Stomach (tissue), 9 donors: Measurements from ENCODE around the gene CPE. TPM values are rescaled to one million over a fixed set of nuclear protein-coding genes. Genes with fewer than 3 reads are reported as not detected.

Source experiments
- DNase-seq, 2 donors: peaks; one replicate each; pipeline versions ENCODE4 v3.0.0 to v3.0.0-alpha.2; 2013 to 2019
- H3K27ac ChIP-seq, 5 donors: fragments of 200-600 bp in 4 of 5; sonication (generic) in 4 of 5; one replicate each; pipeline ENCODE4 v1.5.1; 2013 to 2019; ENCODE audit warnings: mild to moderate bottlenecking in 1 of 5, moderate library complexity in 1 of 5
- H3K27me3 ChIP-seq, 3 donors: fragments of 200-600 bp; sonication (generic); one replicate each; pipeline ENCODE4 v1.5.1; 2017 to 2019; ENCODE audit warnings: mixed run types in 1 of 3
- H3K36me3 ChIP-seq, 4 donors: fragments of 200-600 bp; sonication (generic); 1 replicate in 3 of 4; 2 replicates in 1 of 4; pipeline ENCODE4 v1.5.1; 2016 to 2019
- H3K4me1 ChIP-seq, 4 donors: fragments of 200-600 bp; sonication (generic); one replicate each; pipeline ENCODE4 v1.5.1; 2016 to 2019
- H3K4me3 ChIP-seq, 4 donors: fragments of 200-600 bp; sonication (generic) in 3 of 4; one replicate each; pipeline ENCODE4 v1.5.1; 2016 to 2019; ENCODE audit warnings: mild to moderate bottlenecking in 1 of 4
- H3K9me3 ChIP-seq, 4 donors: fragments of 200-600 bp; sonication (generic); one replicate each; pipeline ENCODE4 v1.5.1; 2016 to 2019
- CTCF ChIP-seq, 7 experiments: fragments of 450-650 bp in 4 of 7; fragments of 200-600 bp in 3 of 7; sonication (generic) in 3 of 7; IDR thresholded peaks; one replicate each; pipeline ENCODE4 v1.5.1; 2016 to 2019; ENCODE audit warnings: antibody characterized with exemption in 7 of 7, control low read depth in 2 of 7, mild to moderate bottlenecking in 1 of 7
- EP300 ChIP-seq: sonication (generic); formaldehyde crosslinking; IDR thresholded peaks from one replicate; pipeline ENCODE4 v1.6.1; 2017; ENCODE audit warnings: antibody characterized with exemption
- POLR2A ChIP-seq, 4 donors: fragments of 450-650 bp; IDR thresholded peaks; one replicate each; pipeline ENCODE4 v1.6.1; 2016; ENCODE audit warnings: antibody characterized with exemption in 4 of 4, control low read depth in 2 of 4, mild to moderate bottlenecking in 1 of 4, moderate library complexity in 1 of 4
- POLR2AphosphoS5 ChIP-seq, 3 donors: sonication (generic); formaldehyde crosslinking; IDR thresholded peaks; one replicate each; pipeline ENCODE4 v1.6.1; 2016; ENCODE audit warnings: antibody characterized with exemption in 3 of 3
- WGBS, 5 donors: extraction: QIAGEN DNeasy Blood & Tissue Kit in 3 of 5; methylation state at CpG; one replicate each; pipeline versions ENCODE4 v1.1.5 to v1.1.7; 2013 to 2018; 5-methylcytosine and 5-hydroxymethylcytosine counted together
- intact Hi-C: fragments of 100-400 bp; cut with DNase I; formaldehyde crosslinking; loops from one replicate; pipeline ENCODE4 v1.15.1; 2023; ENCODE audit warnings: low total_unique reads
- polyA plus RNA-seq, 3 donors: library from polyadenylated mRNA; stranded (reverse); fragments of 200-250 nt; gene quantifications; one replicate each; pipeline ENCODE4 v1.2.3, GENCODE V29; 2013
- total RNA-seq, 5 donors: library from RNA; depleted of rRNA; stranded (reverse); fragments of >200 nt; gene quantifications; one replicate each; pipeline versions ENCODE4 v1.1.0 to v1.2.3, GENCODE V29; 2014 to 2016
- donor health status: healthy with polysubstance abuse.
- donor health status: Bipolar disorder and iron deficiency.
- donor health status: healthy.

CPE gene
- total and polyA plus RNA-seq, 8 donors = 8.8 to 143 (median 30.4) TPM

GRCh38 chr4:165515201-165515600, 136.4 kb downstream of the CPE start:
- Histone ChIP-seq H3K36me3 (no peaks in the 10 kb centered on the region), H3K4me1 (peaks cover 0 to 13% (median 0%) of the 10 kb centered on the region in 4 donors), H3K27me3 (no peaks in the 10 kb centered on the region), H3K9me3 (no peaks in the 10 kb centered on the region), H3K4me3 (no peak overlapping the region), H3K27ac (no peak overlapping the region)
- no peak for TF ChIP-seq EP300
- no peak for TF ChIP-seq CTCF (IDR thresholded peaks at IDR 0.05)
- no peak for TF ChIP-seq POLR2AphosphoS5 (IDR thresholded peaks at IDR 0.05)
- TF ChIP-seq POLR2A (IDR thresholded peaks at IDR 0.05) = no peak
- intact Hi-C loops = no loop called here
- no peak for DNase-seq
- 84 to 94% (median 88%) methylated on average over 2 of the region's 2 CpGs for WGBS, 5 donors

GRCh38 chr4:165516281-165516833, 137.5 kb downstream of the CPE start:
- Histone ChIP-seq H3K27me3 (no peaks in the 10 kb centered on the region), H3K4me3 (no peak overlapping the region), H3K36me3 (no peaks in the 10 kb centered on the region), H3K9me3 (no peaks in the 10 kb centered on the region), H3K4me1 (peaks cover 0 to 13% (median 0%) of the 10 kb centered on the region in 4 donors), H3K27ac (no peak overlapping the region)
- 65 to 81% (median 80%) methylated on average over 6 of the region's 6 CpGs for WGBS, 5 donors
- intact Hi-C loops = no loop called here
- no peak for TF ChIP-seq CTCF (IDR thresholded peaks at IDR 0.05)
- TF ChIP-seq POLR2A (IDR thresholded peaks at IDR 0.05) = no peak
- TF ChIP-seq POLR2AphosphoS5 (IDR thresholded peaks at IDR 0.05) = no peak
- TF ChIP-seq EP300 = no peak
- no peak for DNase-seq

GRCh38 chr4:165517216-165517615, 138.4 kb downstream of the CPE start:
- no peaks in the 10 kb centered on the region for H3K9me3 ChIP-seq
- no peak overlapping the region for H3K4me3 ChIP-seq
- intact Hi-C loops = no loop called here
- H3K4me1 ChIP-seq = peaks cover 0 to 8% (median 0%) of the 10 kb centered on the region in 4 donors
- no peak overlapping the region for H3K27ac ChIP-seq
- WGBS, 5 donors = 68 to 93% (median 78%) methylated on average over 1 of the region's 1 CpG
- TF ChIP-seq POLR2A (IDR thresholded peaks at IDR 0.05) (no peak), CTCF (IDR thresholded peaks at IDR 0.05) (no peak), EP300 (no peak), POLR2AphosphoS5 (IDR thresholded peaks at IDR 0.05) (no peak)
- no peak for DNase-seq
- H3K36me3 ChIP-seq = no peaks in the 10 kb centered on the region
- H3K27me3 ChIP-seq = no peaks in the 10 kb centered on the region

GRCh38 chr4:165518024-165518616, 139.3 kb downstream of the CPE start:
- no peak for TF ChIP-seq POLR2AphosphoS5 (IDR thresholded peaks at IDR 0.05)
- no peak for TF ChIP-seq EP300
- TF ChIP-seq CTCF (IDR thresholded peaks at IDR 0.05) = no peak
- TF ChIP-seq POLR2A (IDR thresholded peaks at IDR 0.05) = no peak
- Histone ChIP-seq H3K9me3 (no peaks in the 10 kb centered on the region), H3K36me3 (no peaks in the 10 kb centered on the region), H3K4me1 (no peaks in the 10 kb centered on the region), H3K27me3 (no peaks in the 10 kb centered on the region), H3K27ac (no peak overlapping the region), H3K4me3 (no peak overlapping the region)
- 68 to 95% (median 79%) methylated on average over 1 of the region's 1 CpG for WGBS, 5 donors
- intact Hi-C loops = no loop called here
- DNase-seq = no peak
